Measurements from ENCODE around the gene PRR19. TPM values are rescaled to one million over a fixed set of nuclear protein-coding genes. Genes with fewer than 3 reads are reported as not detected.

PRR19 gene
- total RNA-seq, 1 donor from 2014 or later, result 1.2 TPM

- no peak for DNase-seq
Measured at GRCh38 chr19:42271861-42272534, 29.9 kb upstream of the PRR19 start.

- no peak for DNase-seq
Measured at GRCh38 chr19:42272535-42272897, 29.4 kb upstream of the PRR19 start.

DNA sequence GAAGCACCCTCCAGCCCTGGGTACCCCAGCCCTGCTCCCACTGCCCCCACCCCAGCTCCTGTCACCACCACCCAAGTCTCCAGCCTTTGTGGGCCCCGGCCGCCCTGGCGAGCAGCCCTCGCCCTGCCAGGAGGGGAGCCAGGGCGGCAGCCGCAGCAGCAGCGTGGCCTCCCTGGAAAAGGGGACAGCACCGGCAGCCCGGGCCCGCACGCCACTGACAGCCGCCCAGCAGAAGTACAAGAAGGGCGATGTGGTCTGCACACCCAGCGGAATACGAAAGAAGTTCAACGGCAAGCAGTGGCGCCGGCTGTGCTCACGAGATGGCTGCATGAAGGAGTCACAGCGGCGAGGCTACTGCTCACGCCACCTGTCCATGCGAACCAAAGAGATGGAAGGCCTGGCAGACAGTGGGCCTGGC lies 28.9 kb upstream of the PRR19 start:
- no peak for DNase-seq

DNA sequence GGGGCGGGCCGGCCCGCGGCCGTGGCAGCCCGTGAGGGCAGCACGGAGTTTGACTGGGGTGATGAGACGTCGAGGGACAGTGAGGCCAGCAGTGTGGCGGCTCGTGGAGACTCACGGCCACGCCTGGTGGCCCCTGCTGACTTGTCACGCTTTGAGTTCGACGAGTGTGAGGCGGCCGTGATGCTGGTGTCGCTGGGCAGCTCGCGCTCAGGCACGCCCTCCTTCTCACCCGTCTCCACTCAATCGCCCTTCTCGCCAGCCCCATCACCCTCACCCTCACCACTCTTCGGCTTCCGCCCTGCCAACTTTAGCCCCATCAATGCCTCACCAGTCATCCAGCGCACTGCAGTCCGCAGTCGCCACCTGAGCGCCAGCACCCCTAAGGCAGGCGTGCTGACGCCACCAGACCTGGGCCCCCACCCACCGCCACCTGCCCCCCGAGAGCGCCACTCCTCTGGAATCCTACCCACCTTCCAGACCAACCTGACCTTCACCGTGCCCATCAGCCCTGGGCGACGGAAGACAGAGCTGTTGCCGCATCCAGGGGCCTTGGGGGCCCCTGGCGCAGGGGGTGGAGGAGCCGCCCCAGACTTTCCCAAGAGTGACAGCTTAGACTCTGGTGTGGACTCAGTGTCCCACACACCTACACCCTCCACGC lies 28.4 kb upstream of the PRR19 start:
- DNase-seq, result no peak

DNA sequence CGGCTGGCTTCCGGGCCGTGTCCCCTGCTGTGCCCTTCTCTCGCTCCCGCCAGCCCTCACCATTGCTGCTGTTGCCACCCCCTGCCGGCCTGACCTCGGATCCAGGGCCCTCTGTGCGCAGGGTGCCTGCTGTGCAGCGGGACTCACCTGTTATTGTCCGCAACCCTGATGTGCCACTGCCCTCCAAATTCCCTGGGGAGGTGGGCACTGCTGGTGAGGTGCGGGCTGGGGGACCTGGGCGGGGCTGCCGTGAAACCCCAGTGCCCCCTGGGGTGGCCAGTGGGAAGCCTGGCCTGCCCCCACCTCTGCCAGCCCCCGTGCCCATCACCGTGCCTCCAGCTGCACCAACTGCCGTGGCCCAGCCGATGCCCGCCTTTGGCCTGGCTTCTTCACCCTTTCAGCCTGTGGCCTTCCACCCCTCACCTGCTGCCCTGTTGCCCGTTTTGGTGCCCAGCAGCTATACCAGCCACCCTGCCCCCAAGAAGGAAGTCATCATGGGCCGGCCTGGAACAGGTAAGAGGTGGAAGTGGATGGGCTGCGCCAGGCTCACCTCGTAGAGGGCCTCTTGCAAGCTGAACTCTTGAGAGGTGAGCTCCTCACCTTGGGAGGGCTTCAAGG lies 27.8 kb upstream of the PRR19 start:
- DNase-seq, result no peak

DNA sequence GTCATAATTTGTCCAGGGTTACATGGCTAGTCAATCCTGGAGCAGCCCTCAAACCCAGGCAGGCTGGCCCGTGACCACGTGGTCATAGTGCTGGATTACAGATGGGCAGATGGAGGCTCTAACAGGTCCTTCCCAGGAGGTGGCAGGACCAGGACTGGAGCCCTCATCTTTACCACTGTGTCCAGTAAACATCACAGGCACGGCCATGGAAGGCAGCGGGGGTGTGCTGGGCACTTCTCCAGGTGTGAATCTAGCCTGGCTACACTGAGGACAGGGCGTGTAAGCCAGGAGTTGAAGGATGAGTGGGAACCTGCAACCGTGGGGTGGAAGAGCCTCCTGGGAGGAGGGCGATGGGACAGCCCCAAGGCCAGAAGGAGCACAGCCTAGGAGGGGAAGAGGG lies 26.8 kb upstream of the PRR19 start:
- DNase-seq, result no peak

GRCh38 chr19:42275517-42275916 lies 26.4 kb upstream of the PRR19 start:
- no peak for DNase-seq

DNA sequence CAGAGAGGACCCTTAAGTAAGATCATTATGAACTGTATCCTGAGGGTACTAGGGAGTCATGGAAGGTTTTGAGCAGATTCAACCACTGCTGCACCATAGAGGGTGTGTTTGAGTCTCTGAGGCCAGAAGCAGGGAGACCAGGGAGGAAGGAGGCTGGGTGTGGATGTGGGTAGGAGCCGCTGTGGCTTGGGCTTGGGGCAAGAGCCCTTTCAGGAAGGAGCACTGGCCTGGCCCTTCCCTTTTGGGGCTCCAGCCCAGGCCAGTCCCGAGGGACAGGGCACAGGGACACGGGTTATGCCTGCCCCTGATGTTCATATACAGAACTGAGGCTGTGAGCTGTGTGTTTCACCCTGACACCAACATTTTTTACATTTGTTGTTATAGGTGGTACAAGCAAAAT lies 25.6 kb upstream of the PRR19 start:
- no peak for DNase-seq

DNA sequence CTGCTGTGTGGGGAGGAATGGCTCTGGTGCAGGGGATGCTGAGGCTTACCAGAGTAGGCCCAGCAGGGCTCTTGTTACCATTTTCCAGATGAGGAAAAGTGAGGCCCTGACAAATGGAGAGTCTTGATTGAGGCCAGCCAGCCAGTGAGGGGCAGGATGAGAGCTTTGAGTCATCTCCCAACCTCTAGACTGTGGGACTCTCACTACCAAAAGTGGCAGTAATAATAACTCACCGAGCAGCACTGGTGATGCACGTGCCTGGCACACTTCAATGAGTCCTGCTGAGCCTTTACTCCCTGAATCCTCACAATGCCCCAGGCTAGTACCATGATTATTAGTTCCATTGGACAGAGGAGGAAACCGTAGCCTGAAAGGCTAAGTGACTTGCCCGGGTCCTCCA lies 25.1 kb upstream of the PRR19 start:
- no peak for DNase-seq

GRCh38 chr19:42277821-42278451 lies 24.0 kb upstream of the PRR19 start:
- DNase-seq, result peak; percentile 69

DNA sequence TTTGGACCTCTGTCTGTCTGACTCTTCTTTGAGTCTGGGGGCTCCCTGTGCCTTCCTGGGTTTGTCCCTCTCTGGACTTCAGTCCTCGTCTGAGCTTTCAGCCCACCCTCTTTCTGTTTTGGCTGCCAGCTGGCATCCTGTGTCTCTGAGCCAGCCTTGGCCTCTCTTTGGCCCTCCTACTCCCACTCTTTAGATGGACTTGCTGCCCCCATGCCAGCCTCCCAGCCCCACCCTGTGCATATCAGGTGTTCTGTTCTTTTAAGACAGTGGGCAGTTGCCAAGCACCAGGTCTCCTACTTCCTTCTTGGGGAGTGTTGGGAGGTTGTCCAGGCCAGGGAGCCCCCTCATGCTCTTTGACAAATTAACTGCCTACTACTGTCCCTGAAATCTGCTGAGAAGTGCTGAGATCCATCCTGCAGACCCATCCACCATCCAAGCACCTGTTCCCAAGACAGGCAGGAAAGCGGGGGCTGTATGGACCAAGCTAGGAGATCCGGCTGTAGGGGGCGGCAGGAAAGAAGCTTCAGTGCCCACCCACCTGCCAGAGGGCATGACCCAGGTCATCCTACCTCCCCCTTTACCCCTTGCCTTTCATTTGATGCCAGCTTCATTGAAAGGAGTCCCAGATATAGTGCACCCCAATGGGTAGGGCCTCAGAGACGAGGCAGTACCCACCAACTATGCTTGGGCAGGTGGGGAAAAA lies 23.3 kb upstream of the PRR19 start:
- no peak for DNase-seq

DNA sequence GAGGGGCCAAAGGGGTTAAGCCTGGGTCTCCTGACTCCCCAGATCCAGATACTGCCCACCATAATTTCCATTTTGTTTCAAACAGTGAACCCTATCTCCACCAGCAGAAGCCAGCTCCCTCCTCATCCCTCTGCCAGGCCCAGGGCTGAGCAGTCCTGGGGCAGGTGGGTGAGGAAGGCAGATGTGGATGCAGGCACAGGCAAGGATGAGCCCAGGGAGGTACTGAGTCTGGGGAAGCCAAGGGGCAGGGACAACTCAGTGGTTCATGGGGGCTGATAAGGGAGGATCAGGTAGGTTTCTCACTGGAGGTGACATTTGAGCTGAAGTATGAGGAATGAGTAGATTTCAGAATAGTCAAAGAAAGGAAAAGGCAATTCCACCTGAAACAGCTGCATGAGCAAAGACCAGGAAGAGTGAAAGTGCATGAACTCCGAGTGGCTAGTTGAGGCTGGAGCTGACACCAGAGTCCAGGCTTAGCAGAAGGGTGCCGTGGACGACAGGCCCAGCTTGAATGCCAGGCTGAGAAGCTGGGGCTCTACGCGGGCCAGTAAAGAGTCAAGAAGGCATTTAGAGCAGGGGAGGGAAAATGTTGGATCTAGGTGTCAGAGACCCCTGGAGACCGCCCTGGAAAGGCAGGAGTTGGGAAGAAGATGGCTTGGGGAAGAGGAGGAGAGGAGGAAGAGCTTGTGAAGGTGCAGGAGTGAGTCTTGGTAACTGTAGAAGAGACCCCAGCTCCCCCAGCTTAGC lies 22.6 kb upstream of the PRR19 start:
- no peak for DNase-seq

GRCh38 chr19:42279902-42280814 lies 21.8 kb upstream of the PRR19 start:
- DNase-seq, result peak; percentile 91

DNA sequence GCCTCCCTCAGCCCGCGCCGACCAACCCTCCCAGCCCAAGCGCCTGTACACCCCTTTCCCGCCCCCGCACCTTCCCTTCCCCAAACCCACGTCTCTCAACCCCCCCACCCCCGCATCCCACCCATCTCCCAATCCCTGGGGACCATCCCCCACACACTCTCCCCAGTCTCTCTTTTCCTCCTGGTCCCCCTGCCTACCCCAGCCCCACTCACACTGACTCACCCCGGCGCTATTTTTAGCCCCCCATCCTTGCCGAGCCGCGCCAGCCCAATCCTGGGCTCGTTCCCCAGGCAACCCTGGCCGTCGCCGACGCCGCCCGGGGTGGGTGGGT lies 21.2 kb upstream of the PRR19 start:
- no peak for DNase-seq

DNA sequence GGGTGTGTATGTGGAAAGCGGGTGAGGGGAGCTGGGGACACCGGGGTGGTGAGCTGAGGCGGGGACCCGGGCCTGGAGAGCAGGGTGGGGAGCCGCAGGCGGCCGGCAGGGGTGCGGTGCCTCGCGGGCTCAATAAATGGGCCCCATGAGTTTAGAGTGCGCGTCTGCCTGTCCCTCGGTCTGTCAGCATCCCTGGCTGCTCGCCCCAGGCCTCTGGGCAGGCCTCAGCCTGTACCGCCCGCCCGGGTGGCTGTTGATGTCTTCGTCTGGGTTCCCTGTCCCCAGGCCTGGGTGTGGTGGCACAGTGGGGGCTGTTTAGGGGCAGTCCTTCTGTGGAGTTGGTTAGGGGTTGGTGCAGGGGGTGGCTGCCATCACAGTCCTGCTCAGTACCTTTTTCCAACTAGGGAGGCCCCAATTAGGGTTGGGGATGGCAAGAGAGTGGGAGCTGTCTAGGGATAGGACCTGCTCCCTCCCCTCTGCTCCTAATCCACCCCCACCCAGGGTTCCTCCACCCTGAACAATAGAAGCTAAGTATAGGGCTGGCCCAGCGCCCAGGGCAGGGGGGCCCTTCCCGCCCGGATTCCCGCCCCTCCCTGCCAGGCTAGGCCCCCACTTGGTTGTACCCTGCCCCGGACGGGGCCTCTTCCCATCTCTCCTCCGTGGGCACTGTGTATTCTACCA lies 20.6 kb upstream of the PRR19 start:
- peak; percentile 75 for DNase-seq

- peak; percentile 66 for DNase-seq
Measured at GRCh38 chr19:42281827-42282762, 19.8 kb upstream of the PRR19 start.

DNA sequence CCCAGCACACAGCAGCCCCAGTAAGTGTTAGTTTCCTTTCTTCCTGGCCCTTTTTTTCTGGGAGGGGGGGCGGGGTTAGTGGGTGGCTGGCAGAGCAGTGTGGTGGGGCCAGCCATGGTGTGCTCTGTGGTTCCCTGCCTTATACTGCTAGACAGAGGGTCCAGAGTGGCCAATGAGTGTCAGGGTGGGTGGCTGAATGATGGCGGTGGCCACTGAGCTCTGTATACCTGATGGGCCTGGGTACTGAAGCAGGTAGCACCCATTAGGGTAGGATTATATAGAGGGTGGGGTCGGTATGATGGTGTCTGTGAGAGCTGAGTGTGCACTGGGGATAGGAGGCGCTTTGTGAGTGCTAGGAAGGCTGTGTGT lies 19.1 kb upstream of the PRR19 start:
- DNase-seq, result no peak

DNA sequence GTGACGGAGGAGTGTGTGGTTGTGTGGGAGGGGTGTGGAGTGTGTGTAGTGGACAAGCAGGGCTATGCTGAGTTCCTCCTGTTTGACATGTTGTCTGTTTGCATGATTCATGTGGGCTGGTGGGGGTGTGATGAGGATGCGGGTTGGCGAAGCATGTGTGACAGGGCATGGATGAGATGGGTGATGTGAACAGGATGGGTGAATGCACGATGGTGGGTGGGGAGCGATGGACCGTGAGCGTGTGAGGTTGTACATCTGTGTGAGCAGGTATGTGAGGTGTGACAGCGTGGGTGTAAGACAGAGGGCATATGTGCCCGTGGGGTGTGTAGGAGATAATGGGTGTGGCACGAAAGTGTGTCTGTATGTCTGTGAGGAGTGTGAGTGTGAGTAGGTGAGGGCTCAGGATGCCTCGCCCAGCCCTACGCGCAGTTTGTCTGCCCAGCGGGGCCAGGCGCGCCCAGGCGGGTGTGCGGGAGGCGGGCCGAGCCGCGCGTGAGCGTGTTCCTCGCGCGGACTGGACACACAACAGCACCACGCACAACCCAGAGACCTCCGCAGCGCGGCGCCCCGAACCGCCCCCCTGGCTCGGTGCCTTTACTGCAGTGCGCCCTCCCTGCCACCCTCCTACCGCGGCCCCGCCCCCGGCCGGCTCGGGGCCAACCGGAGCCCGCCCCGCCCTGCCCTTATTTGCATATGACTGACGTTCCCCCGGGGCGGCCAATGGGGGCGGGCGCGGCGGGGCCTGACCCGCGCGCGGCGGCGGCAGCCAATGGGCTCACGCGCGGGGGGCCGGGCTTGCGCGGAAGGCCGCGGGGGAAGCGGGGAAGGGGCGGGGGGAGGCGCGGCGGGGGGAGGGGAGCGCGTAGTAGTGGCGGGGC lies 18.5 kb upstream of the PRR19 start:
- peak; percentile 95 for DNase-seq

DNA sequence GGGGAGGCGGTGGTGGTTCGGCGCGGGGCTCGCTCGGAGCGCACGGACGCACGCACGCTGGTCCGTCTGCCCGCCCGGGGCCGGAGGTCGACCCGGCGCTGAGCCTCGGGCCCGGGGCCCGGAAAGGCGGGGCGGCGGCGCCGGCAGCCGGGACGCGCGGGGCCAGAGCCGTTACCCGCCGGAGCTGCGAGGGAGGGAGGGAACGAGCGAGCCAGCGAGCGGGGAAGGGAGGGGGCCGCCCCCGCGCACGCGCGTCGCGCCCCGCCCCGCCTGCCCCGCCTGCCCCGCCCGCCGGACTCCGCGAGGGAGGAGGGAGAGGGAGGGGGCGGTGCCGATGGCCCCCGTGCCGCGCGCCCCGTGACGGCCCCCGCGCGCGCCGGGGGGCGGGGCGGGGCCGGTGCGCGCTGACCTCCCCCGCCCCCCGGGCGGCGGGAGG lies 17.8 kb upstream of the PRR19 start:
- DNase-seq, result peak; percentile 78
